NT2/D1 (cell line): Measurements from ENCODE around the gene ENO2.
A peak's percentile ranks its signal among the peaks of the same experiment; 100 is the strongest.
"Not testable (repeated sequence)": the region's sequence is repeated elsewhere in the genome, so short reads cannot be mapped to it uniquely, and the experiment has no call there.

Source experiments
- DNase-seq: peaks from one replicate; pipeline ENCODE4 v3.0.0-alpha.2; 2011; ENCODE audit warnings: low read depth, low spot score
- H3K27me3 ChIP-seq: 2 replicates; pipeline ENCODE4 v1.6.0; 2011; ENCODE audit warnings: mild to moderate bottlenecking; ENCODE audit not compliant: insufficient read length, insufficient read depth
- H3K36me3 ChIP-seq: 2 replicates; pipeline ENCODE4 v1.6.1; 2011; ENCODE audit warnings: mild to moderate bottlenecking, low read length, mixed read lengths; ENCODE audit not compliant: insufficient read depth, insufficient read length
- H3K4me1 ChIP-seq: 2 replicates; pipeline ENCODE4 v1.5.1; 2011; ENCODE audit not compliant: insufficient read depth, insufficient read length
- H3K4me3 ChIP-seq: 2 replicates; pipeline ENCODE4 v1.5.1; 2011; ENCODE audit warnings: low read depth; ENCODE audit not compliant: insufficient read length
- H3K9ac ChIP-seq: 2 replicates; pipeline ENCODE4 v1.6.0; 2011; ENCODE audit warnings: low read depth; ENCODE audit not compliant: insufficient read length
- H3K9me3 ChIP-seq: 2 replicates; pipeline ENCODE4 v1.5.1; 2011; ENCODE audit warnings: mild to moderate bottlenecking, low read length; ENCODE audit not compliant: insufficient read depth
- SUZ12 ChIP-seq: IDR thresholded peaks from 2 replicates; pipeline ENCODE4 v1.6.1; 2011; ENCODE audit not compliant: insufficient read length, insufficient read depth; ENCODE audit errors: extremely low read depth
- YY1 ChIP-seq: IDR thresholded peaks from 2 replicates; pipeline ENCODE4 v1.6.1; 2011; ENCODE audit not compliant: insufficient read length, insufficient read depth
- ZNF274 ChIP-seq: IDR thresholded peaks from 2 replicates; pipeline ENCODE4 v1.6.1; 2011; ENCODE audit warnings: mild to moderate bottlenecking, low read depth, low read length

The ENO2 gene

GRCh38 chr12:6883252-6883651, 31.1 kb upstream of the ENO2 start:
- Histone ChIP-seq H3K9ac (no peak overlapping the region), H3K4me3 (no peak overlapping the region), H3K9me3 (no peaks in the 10 kb centered on the region), H3K27me3 (no peaks in the 10 kb centered on the region), H3K36me3 (peaks cover 19% of the 10 kb centered on the region), H3K4me1 (peaks cover 23% of the 10 kb centered on the region)
- no peak for TF ChIP-seq SUZ12
- no peak for TF ChIP-seq YY1
- TF ChIP-seq ZNF274 = no peak
- no peak for DNase-seq

GRCh38 chr12:6883683-6884082, 30.7 kb upstream of the ENO2 start:
- peaks cover 25% of the 10 kb centered on the region for H3K4me1 ChIP-seq
- DNase-seq = no peak
- no peak overlapping the region for H3K4me3 ChIP-seq
- H3K27me3 ChIP-seq = no peaks in the 10 kb centered on the region
- peaks cover 19% of the 10 kb centered on the region for H3K36me3 ChIP-seq
- H3K9ac ChIP-seq = peak overlapping the region; percentile 0
- no peaks in the 10 kb centered on the region for H3K9me3 ChIP-seq
- TF ChIP-seq SUZ12 (no peak), YY1 (no peak), ZNF274 (no peak)

GRCh38 chr12:6884539-6884938, 29.8 kb upstream of the ENO2 start:
- H3K36me3 ChIP-seq = peaks cover 19% of the 10 kb centered on the region
- DNase-seq = no peak

GRCh38 chr12:6886206-6886999, 28.0 kb upstream of the ENO2 start:
- Histone ChIP-seq H3K4me1 (peaks cover 25% of the 10 kb centered on the region), H3K9ac (peak overlapping the region; percentile 23), H3K36me3 (peaks cover 19% of the 10 kb centered on the region)
- DNase-seq, H3K27me3 ChIP-seq, H3K4me3 ChIP-seq, H3K9me3 ChIP-seq: not testable (repeated sequence)

More at GRCh38 chr12:6884539-6884938, 29.8 kb upstream of the ENO2 start:
- H3K9ac ChIP-seq = no peak overlapping the region
- peaks cover 26% of the 10 kb centered on the region for H3K4me1 ChIP-seq
- H3K27me3 ChIP-seq = no peaks in the 10 kb centered on the region
- TF ChIP-seq ZNF274 = no peak
- TF ChIP-seq SUZ12 = no peak
- TF ChIP-seq YY1 = no peak
- no peak overlapping the region for H3K4me3 ChIP-seq
- no peaks in the 10 kb centered on the region for H3K9me3 ChIP-seq

DNA sequence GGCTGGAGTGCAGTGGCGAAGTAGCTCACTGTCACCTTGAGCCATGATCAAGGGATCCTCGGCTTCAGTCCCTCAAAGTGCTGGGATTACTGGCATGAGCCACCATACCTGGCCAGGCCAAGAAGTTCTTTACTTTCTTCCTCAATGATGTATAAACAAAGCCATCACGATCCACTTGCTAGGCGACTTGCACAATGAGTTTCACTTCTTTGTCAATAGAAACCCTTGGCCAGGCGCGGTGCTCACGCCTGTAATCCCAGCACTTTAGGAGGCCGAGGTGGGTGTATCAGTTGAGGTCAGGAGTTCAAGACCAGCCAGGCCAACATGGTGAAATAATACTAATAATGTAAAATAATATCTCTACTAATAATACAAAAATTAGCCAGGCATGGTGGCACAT, 26.9 kb upstream of the ENO2 start:
- Histone ChIP-seq H3K27me3 (no peaks in the 10 kb centered on the region), H3K9me3 (no peaks in the 10 kb centered on the region), H3K36me3 (peaks cover 17% of the 10 kb centered on the region), H3K4me1 (peaks cover 25% of the 10 kb centered on the region), H3K9ac (peak overlapping the region; percentile 46), H3K4me3 (no peak overlapping the region)
- no peak for DNase-seq
- TF ChIP-seq ZNF274 (no peak), SUZ12 (no peak), YY1 (no peak)

GRCh38 chr12:6888360-6888759, 26.0 kb upstream of the ENO2 start:
- H3K9ac ChIP-seq = no peak overlapping the region
- H3K27me3 ChIP-seq = no peaks in the 10 kb centered on the region
- no peak overlapping the region for H3K4me3 ChIP-seq
- H3K9me3 ChIP-seq = no peaks in the 10 kb centered on the region
- DNase-seq = no peak
- H3K36me3 ChIP-seq = peaks cover 15% of the 10 kb centered on the region
- peaks cover 25% of the 10 kb centered on the region for H3K4me1 ChIP-seq
- TF ChIP-seq ZNF274 (no peak), YY1 (no peak), SUZ12 (no peak)

- H3K27me3 ChIP-seq, DNase-seq, H3K9me3 ChIP-seq, H3K9ac ChIP-seq, H3K4me3 ChIP-seq: not testable (repeated sequence)
- Histone ChIP-seq H3K36me3 (peaks cover 12% of the 10 kb centered on the region), H3K4me1 (peaks cover 23% of the 10 kb centered on the region)
Measured at GRCh38 chr12:6888794-6889193, 25.6 kb upstream of the ENO2 start.

- H3K9ac ChIP-seq = peak overlapping the region; percentile 90
- H3K36me3 ChIP-seq, DNase-seq, H3K4me3 ChIP-seq, H3K27me3 ChIP-seq, H3K9me3 ChIP-seq: not testable (repeated sequence)
- peaks cover 13% of the 10 kb centered on the region for H3K4me1 ChIP-seq
Measured at GRCh38 chr12:6889775-6890573, 24.4 kb upstream of the ENO2 start.
